ENCODE results near the gene MGLL.

Gene MGLL

DNA sequence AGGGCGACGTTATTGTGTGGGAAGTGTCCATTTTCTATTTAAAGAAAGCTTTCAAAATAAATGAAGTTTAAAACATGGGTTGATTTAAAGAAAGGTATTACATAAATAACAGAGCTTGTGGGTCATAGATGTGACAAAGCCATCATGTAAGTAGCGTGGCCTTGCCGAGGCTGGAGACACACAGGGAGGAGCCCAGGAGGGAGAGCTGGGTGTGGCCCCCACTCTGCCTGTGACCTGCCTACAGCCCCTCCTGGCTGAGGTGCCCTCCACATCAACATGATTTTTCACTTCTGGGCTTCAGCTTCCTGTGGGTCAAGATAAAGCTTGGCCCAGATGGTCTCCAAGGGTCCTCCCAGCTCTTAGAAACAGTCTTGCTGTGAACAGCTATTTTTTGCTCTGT is 12.5 kb upstream of the MGLL start:
- no peak for DNase-seq

DNA sequence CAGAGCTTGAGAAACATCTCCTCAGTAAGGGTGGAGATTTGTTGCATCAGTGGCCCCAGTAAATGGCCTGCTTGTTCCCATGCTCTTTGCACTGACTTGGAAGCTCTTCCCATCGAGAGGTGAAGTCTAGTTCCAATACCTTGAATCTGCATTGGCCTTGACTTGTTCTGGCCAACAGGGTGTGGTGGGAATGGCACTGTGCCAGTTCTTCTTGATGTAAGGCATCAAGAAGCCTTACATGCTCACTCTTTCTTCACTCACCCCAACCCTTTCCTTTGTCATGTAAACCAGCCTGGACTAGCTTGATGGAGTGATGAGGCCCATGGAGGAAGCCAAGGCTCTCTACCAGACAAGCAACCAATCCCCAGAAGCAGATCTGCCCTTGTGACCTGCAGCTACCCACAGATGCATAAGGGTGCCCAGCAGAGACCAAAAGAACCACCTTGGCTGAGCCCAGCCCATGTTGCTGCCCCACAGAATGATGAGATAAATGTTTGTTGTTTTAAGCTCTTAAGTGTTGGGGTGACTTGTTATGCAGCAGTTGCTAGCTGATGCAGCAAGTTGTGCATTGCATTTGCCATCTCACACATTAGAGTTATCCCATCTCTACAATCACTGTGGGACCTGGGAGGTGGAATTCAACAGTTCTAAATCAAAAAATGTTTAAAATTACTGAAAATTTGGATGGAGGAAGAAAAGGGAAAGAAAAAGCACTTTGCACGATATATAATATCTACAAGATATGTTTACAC is 11.1 kb upstream of the MGLL start:
- no peak for DNase-seq

DNA sequence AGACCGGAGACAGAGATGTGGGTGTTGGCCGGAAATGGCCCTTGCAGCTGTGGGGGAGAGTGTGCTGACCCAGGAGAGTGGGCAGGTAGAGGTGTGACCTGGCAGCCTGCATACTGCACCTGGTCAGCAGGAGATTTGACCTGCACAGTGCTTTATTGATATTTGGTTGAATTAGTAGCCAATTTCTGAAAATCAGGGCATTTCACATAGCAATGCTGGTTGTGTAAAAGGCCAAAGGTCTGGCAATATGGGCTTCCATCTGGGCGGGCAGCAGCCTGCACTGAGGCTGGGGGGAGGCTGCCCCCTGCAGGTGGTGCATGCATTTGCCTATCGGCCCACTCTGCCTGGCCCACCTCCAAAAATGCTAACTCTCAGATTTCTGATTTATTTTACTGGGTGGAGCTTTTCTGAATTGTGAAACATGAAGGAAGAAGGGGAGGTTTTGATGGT is 9.4 kb upstream of the MGLL start:
- peak; percentile 19 for DNase-seq

DNA sequence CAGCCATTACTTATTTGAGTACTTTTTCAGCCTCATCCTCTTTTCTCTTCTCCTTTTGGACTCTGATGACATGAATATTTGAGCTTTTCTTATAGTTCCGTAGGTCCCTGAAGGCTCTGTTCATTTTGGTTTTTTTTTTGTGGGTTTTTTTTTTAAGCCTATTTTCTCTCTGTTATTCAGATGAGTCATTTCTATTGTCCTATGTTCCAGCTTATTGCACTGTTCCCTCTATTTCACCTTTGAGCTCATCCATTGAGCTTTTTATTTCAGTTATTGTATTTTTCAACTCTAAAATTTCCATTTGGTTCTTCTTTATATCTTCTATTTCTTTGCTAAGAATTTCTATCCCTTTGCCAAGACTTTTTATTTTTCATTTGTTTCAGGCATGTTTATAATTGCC is 7.2 kb upstream of the MGLL start:
- DNase-seq, result no peak

DNA sequence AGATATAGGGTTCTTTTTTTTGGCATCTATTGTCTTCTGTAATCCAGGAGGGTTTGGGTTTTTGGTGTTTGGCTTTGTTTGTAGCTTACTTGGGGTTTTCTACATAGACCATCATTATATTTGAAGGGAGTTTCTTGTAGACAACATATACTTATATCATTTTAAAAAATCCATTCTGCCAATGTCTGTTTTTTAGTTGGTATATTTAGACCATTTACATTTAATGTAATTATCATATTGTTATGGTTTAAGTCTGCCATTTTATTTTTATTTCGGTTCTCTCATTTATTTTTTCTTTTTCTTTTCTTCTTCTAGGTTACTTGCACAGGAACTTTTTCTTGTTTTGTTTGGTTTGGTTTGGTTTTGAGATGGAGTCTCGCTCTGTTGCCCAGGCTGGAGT is 5.5 kb upstream of the MGLL start:
- no peak for DNase-seq

DNA sequence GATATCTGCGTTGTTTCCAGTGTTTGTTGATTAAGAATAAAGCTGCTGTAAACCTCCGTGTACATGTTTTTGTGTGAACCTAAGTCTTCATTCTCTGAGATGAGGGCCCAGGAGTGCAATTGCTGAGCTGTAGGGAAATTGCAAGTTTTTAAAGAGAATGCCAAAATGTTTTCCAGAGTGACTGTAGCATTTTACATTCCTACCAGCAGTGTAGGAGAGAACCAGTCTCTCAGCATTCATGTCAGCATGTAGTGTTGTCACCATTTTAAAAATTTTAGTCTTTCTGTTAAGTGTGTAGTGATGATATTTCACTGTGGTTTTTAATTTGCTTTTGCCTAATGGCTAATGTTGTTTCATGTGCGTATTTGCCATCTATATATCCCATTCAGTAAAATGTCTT is 3.4 kb upstream of the MGLL start:
- no peak for DNase-seq

DNA sequence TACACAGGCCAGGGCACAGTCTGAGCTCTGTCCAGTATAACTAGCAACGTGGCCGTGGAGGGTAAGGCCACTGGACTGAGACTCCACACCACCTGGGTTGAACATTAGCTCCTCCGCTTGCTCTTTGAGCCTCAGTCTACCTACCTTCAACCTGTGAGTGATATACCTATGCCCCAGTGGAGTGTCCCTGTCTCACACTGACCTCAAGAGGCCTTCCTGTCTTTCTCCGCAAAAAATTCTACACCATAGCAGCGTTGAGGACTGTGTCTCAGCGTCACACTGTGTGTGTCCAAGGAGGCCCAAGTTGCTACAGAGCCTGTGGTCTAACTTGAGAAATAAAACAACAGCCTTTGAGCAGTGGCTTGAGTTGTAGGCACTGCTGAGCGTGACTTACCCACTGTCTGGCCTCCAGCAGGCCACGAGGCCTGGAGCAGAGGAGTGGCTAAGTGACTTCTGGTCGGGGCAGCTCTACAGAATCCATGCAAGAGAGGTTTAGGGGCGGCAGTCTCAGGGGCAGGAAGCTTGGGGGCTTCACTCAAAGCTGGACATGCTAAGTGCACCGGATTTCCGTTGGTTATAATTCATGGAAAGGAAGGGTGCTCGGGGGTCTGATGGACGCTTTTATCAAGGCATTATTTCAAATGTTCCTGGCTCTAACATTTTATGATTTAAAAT is 2.0 kb upstream of the MGLL start:
- no peak for DNase-seq

DNA sequence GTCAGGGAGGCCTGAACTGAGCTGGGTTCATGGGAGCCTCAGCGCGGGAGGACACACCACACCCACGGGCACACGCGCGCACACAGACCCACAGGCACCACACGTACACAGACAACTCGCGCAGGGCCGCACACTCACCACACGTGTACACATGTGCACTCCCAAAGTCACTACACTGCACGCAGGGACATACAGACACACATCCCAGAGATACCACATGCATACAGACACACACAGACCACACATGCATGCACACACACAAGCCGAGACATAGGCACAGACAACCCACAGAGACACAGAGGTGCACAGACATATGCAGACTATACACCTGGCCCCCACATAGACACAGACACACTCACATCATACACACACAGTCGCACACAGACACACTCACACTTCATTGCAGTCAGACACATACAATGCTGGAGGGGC is 1.1 kb upstream of the MGLL start:
- DNase-seq, result no peak

DNA sequence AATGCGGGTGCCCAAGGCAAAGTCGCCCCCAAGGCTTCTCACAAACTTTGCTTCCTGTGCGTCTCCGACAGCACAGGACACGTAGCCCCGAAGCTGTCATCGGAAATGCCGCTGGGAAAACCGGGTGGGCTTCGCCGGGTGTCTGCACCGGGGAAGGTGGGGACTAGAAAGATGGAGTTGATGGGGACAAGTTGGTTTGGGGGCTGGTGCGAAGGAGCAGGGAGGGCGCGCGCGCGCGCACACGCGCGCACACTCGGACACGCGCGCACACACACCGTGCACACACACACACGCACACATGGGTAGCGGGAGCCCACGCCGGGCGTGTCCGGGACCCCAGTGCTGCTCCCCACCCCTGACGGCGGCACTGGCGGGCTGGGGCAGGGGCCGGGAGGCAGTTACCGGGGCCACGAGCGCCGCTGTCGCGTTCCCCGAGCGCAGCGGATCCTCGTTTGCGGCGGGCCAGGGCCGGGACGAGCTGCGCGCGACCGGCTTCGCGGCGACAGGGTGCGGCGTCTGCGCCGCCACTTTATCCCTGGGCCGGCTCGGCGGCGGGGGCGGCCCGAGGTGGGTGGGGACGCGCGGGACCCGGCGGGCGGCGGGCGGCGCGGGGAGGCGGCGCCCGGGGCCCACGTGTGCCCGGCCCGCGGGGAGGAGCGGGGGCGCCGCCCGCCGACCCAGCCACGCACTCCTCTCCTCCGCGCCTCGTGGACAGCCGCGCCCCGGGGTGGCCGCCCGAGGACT is 539 bp upstream of the MGLL start:
- DNase-seq, result no peak

DNA sequence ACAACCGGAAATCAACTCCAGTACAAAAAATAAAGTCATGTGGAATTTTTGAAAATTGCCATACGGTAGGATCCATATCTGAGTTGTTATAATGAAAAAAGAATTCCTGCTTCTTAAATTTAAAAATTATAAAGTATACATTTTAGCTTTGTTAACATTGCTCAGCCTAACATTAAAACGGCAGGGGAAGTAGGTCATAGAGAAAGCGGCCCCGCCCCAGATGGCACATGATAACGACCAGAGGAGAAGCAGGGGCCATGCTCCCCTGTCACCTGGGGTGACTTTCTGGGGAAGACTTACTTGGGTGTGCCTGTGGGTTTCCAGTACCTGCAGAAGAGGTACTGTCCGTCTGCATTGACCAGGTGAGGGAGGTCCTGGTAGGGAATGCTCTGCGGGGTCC is 921 bp downstream of the MGLL start:
- peak; percentile 2 for DNase-seq

DNA sequence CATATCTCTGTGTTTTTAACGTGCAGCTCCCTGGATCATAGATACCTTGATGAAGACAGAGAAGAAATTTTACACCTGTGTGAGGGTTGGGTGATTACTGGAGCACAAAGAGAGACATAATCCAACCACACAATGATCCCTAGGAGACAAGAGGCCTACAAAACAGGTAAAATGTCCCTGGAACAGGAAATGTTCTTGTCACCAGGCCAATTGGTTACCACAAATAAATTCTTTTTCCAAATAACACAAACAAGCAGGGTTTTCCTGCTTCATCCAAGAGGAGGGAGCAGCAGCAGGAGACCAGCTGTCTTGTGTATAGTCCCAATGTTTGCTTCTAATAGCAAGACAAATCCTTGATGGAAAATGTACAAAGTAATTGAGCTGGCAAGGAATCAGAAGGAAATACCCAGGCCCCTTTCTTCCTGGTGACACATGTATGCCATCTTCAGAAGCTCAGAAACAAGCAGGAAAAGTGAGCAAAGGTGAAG is 1.4 kb downstream of the MGLL start:
- no peak for DNase-seq

DNA sequence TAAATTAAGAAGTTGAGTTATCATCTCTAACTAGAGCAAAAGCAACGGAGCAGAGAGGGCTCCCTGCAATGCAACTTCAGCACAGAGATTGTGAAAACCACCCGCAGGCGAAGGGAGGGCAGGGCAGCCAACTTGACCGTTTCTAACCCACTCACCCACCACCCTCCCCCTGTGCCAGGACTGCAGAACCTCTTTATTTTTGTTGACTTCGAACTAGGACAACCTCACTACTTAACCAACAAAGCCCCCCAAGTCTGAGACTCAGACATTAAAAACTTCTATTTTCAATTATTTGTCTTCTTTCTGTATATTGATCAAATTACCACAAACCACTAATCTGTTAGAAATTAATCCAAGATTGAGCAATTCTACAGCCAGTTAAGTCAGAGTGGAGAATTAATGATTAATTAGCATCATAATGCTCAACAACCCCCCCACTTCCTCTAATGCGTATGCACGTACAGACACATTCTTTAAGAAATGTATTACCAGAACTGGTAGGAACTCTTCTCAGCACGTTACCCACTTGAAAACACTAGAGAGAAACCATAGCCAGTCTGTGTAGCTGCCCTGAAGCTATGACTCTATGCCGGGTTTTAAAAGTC is 2.0 kb downstream of the MGLL start:
- DNase-seq, result no peak

DNA sequence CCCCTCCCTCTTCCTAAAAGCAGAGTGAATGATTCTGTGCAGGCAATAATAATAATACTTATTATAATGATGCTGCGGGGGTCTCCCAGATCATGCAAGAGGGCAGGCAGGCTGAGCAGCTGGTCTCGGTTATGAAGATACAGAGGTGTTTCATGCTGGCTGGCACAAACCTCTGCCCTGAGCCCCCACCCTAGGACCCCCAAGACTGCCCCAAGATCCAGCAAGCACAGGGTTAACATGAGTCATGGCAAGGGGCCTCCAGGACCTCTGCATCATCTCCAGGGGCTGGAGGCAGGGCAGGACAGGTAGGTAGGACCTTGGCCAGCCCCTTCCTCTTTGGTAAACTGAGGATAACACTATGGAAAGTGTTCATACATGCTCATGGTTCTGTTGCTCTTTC is 2.7 kb downstream of the MGLL start:
- no peak for DNase-seq

DNA sequence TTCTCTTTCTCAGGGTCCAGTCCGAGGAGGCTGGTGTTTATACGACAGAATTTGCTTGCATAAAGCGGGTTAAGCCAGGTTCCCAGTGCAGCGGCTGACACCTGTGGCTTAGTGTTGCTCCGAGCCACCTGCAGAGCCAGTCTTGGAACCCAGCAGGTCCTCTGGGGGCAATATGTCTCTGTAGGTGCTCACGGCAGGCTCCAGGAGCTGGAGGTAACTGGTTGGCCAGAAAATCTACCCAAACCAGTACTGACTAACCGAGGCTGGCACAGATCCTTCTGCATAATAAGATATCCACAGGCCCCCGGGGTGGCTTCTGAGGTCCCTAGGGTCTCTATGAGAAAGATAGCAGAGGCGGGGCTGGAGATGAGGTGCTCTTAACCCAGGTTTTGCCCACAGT is 3.2 kb downstream of the MGLL start:
- DNase-seq, result no peak

DNA sequence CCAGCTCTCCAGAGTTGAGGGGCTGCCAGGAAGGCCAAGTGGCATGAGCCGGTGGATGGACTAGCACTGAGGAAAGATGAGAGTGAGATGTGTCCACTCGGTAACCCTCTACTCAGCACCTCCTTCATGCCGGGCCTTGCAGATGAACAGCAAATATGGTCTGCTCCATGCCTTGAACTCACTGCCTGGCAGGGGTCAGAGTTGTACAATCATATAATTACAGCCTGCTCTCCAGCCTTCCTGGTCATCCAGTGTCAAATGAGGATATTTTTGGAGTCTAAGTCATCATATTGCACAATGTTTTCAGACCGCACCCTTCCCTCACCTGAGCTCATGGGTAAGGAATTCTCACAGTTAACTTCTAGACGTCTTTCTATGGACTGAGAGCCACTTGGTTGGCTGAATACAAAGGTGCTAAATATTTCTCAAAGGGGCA is 4.9 kb downstream of the MGLL start:
- DNase-seq, result no peak

DNA sequence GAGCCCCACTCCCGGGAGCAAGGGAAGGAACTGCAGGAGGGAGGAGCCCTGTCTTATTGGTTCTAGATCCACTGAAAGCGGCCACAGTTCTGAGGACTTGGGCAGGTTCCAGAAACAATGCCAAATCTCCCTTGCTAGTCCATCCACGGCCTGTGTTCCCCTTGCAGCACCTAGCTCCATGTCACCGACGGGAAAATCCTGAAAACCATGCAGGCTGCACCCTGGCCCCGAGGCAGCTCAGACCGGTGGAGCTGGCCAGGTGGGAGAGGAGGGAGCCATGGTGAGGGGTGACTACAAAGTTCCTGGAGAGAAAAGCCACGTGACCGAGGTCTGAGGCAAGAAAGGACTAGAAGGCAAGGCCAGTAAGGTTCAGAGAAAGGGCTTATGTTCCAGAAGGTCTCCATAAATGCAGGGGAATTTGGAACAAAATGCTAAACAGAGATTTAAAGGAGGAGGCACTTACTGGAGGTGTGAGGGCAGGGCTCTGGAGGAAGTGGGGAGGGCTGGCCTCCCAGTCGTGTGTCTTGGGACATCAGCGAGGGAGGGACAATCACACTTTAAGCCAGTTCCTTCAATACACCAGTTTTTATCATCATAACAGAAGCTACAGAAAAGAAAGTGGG is 5.4 kb downstream of the MGLL start:
- no peak for DNase-seq

DNA sequence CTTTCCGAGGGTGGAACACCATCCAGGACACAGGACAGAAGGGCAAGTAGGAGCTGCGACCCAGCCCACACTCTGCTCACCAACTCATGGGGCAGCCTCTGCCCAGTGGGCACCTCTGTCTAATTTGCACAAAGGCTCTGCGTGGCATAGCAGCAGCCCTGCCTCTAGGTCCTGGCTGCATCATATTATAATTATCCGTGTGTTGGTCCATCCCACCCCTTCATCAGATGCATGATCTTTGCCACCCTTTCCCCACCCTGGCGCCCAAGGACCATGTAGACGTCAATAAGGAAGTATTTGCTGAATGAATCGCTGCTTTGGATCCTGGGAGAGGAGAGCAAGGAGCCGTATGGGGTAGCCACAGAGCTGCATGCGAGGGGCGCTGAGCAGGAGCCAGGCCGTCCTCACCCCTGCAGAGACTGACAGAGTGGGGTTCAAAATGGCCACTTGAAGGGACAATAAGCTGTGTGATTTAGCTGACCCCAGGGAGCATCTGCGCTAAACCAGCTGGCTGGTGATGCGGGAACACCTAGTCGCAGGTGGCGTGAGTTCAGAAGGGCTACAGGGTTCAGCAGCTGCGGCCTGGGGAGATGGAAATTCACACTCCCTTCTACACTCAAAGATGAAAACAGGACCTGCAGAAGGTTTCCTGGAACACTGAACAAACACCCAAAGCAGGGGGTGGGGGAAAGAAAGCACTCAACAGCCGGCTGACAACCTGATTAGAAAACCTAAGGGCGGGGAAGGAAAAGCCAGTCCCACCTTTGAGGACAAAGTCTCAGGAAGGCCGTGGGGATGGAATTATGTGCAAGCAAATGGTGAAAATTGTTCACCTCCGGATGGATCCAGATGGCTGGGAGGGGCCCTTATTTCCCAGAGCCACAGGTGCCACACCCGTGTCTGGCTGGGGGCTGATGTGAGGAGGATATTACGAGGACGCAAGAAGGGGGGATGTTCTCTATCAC is 6.4 kb downstream of the MGLL start:
- no peak for DNase-seq

DNA sequence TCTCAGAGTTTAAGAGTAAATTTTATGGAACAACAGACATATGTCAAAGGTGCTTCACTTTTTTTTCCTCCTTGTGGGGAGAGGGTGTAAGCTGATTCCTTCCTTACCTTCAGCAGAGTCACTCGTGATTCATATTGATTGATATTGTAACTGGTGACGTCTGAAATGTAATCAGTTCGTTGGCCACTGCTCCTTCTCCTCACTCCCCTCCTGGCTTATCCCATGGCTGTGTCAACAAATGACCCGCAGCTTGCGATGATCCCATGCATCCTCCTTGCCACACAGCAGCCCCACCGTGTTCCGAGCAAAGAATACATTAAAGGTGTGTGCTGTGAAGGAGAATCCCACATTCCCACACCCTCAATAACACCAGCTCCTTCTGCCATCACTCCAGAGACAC is 7.3 kb downstream of the MGLL start:
- DNase-seq, result no peak

DNA sequence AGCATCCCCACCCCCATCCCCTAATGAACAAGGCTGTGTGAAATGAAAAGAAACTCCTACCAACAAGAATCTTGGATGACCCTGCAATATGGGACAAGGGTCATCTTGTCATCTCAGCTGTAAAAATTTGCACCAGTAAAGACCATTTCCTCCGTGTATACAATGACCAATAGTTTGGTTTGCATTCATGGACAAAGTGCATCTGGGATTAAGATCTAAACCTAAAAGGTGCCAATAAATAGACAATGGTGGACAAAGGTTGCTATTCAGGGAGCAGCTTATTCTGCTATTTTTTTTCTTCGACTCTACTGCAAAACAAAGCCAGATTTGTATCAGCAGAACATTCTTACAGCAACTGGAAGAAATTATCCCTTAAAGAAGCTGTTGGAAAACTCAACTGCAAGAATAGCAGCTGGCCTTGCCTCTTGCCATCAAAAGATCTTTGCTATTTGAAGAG is 8.0 kb downstream of the MGLL start:
- no peak for DNase-seq

DNA sequence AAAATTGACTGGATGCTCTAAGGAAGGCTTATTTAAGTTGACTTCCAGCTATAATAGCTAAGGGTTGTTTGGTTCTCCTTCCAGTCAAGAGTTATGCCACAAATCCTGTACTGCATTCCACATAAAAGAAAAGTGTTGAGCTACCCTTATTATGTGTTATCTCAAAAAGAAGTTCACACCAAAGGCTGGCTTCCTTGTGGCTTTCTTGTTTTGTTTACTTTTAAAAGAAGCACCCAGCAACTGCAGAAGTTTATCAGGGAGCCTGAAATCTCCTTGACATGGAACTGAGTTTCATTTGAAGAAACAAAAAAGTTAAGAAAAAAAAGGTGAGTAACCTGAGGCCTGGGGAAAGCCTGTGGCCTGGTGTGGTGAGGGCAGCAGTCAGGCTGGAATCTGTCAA is 10.2 kb downstream of the MGLL start:
- DNase-seq, result no peak

DNA sequence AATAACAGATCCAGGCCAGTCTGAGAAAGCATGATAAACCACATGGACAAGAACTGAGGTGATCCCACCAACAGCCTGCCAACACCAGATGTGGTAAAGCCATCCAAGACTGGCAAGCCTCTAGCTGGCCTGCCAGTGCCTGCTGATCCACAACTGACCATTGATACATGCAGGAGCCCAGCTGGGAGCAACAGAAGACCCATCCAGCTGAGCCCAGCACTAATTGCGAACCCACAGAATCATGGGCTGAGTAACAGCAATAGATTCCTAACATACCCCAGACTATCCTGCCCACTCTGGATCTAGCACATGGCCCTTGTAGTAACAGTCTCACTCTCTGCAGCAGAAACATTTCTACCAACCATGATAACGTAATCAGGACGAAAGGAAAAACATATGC is 10.6 kb downstream of the MGLL start:
- DNase-seq, result no peak

DNA sequence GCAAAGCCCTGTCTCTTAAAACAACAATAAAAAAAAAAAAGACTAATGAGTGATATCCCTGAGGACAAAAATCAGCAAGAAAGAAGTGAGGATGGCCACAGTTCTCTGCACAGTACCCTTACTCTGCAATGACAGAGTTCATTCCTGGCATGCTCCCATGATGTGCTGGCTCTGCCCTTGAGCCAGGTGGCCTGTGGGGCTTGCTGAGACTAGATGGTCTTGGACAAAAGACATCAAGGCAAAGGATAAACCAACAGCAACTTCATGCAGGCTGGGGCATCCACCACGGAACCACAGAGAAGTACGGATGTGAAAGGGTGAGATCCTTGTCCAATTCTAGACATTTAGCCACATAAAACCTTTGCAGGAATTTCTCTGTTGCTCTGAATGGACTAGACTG is 12.7 kb downstream of the MGLL start:
- DNase-seq, result no peak

All from CD4-positive, alpha-beta T cell treated with Interleukin-10 for 1 hour (primary cell).